Measurements from ENCODE around the gene TSPAN15. TPM values are rescaled to one million over a fixed set of nuclear protein-coding genes. Genes with fewer than 3 reads are reported as not detected.

The TSPAN15 gene
- total RNA-seq, 3 donors from 2014 or later (not counting 1 experiment from before 2014, with no cell fraction given) = 1.3 to 3.9 (median 2.1) TPM

DNA sequence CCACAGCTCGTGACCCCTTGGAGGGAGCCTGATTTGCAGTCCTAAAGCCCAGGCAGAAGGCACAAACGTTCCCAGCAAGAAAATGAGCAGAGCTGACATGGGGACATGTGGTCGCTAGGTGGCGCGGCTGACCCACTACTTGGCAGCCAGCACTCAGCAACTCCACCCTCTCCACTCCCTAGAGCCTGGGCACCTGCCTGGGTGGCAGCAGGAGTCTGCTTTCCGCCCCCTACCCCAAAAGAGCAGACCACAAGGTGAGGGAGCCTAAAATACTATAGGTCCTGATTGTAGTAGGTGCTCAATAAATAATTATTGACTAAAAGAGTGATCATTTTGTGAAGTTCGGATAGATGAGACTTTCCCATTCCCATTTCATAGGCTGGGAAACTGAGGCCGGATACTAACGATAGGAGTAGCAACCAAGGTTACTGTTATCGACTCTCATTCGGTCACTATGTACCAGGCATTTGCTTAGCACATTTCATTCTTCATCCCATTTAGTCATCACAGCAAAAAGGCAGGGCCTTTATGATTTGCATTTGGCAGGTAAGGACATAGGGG, 64.5 kb downstream of the TSPAN15 start:
- Histone ChIP-seq H3K4me1 (ENCODE audit: control insufficient read depth, insufficient read depth, low read length) (no peaks in the 10 kb centered on the region), H3K4me3 (ENCODE audit: low read length) (no peak overlapping the region), H3K27me3 (ENCODE audit: control insufficient read depth, insufficient read depth, low read length) (peaks cover 3% of the 10 kb centered on the region), H3K27ac (ENCODE audit: low read length) (no peak overlapping the region), H3K9me3 (ENCODE audit: control insufficient read depth, insufficient read depth, low read length) (no peaks in the 10 kb centered on the region), H3K36me3 (ENCODE audit: control insufficient read depth, insufficient read depth, low read length) (no peaks in the 10 kb centered on the region)
- H3K36me3 Mint-ChIP-seq = no peaks in the 10 kb centered on the region
- H3K4me3 Mint-ChIP-seq = no peak overlapping the region
- DNase-seq (peak; percentile 71 to 90), ATAC-seq (peak; percentile 79 to 98 (median 90))
- peaks cover 28 to 63% of the 10 kb centered on the region in 2 donors for H3K27me3 Mint-ChIP-seq (ENCODE audit: low read depth in 2 of 2)
- intact Hi-C loops (cut with micrococcal nuclease) = loop anchor here (1.0 to 2.0 kb wide), 2 partner anchors 124 to 199 kb away; no protein-coding TSS in a partner anchor
- TF ChIP-seq, protein P1, sequence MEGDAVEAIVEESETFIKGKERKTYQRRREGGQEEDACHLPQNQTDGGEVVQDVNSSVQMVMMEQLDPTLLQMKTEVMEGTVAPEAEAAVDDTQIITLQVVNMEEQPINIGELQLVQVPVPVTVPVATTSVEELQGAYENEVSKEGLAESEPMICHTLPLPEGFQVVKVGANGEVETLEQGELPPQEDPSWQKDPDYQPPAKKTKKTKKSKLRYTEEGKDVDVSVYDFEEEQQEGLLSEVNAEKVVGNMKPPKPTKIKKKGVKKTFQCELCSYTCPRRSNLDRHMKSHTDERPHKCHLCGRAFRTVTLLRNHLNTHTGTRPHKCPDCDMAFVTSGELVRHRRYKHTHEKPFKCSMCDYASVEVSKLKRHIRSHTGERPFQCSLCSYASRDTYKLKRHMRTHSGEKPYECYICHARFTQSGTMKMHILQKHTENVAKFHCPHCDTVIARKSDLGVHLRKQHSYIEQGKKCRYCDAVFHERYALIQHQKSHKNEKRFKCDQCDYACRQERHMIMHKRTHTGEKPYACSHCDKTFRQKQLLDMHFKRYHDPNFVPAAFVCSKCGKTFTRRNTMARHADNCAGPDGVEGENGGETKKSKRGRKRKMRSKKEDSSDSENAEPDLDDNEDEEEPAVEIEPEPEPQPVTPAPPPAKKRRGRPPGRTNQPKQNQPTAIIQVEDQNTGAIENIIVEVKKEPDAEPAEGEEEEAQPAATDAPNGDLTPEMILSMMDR (IDR thresholded peaks at IDR 0.05) = peak; percentile 90
- no peaks in the 10 kb centered on the region for H3K4me1 Mint-ChIP-seq
- no peaks in the 10 kb centered on the region for H3K9me3 Mint-ChIP-seq
- no peak overlapping the region for H3K27ac Mint-ChIP-seq
- WGBS (ENCODE audit: insufficient coverage) = 24% methylated on average over 11 of the region's 11 CpGs

DNA sequence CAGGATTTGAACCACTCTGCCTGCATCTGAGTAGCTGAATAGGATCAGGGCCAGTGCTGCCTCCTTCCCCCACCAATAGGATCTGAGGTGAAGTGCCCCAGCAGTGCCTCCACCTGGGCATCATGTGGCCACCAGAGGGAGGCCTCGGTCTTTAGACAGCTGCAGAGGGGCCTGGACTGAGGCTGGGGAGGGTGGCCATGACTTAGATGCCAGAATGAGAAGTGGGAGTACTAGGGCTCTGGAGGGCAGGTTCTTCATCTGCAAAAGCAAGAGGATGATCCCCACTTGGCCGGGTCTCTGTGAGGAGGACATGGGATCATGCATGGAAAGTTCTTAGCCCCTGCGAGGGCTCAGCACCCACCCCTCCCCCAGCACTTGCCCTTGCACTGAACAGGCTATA, 65.1 kb downstream of the TSPAN15 start:
- no peaks in the 10 kb centered on the region for H3K36me3 Mint-ChIP-seq
- H3K4me3 Mint-ChIP-seq = no peak overlapping the region
- Histone ChIP-seq H3K4me1 (ENCODE audit: control insufficient read depth, insufficient read depth, low read length) (no peaks in the 10 kb centered on the region), H3K9me3 (ENCODE audit: control insufficient read depth, insufficient read depth, low read length) (no peaks in the 10 kb centered on the region), H3K27me3 (ENCODE audit: control insufficient read depth, insufficient read depth, low read length) (peaks cover 3% of the 10 kb centered on the region), H3K36me3 (ENCODE audit: control insufficient read depth, insufficient read depth, low read length) (no peaks in the 10 kb centered on the region), H3K27ac (ENCODE audit: low read length) (no peak overlapping the region), H3K4me3 (ENCODE audit: low read length) (no peak overlapping the region)
- intact Hi-C loops (cut with micrococcal nuclease) = no loop called here
- H3K27me3 Mint-ChIP-seq (ENCODE audit: low read depth in 2 of 2) = peaks cover 23 to 58% of the 10 kb centered on the region in 2 donors
- H3K27ac Mint-ChIP-seq = no peak overlapping the region
- ATAC-seq (peak in 2 of 3 donors; percentile 29 to 33), DNase-seq (peak in 1 of 2 donors; percentile 50)
- no peaks in the 10 kb centered on the region for H3K4me1 Mint-ChIP-seq
- H3K9me3 Mint-ChIP-seq = no peaks in the 10 kb centered on the region
- TF ChIP-seq, protein P1 (IDR thresholded peaks at IDR 0.05) = no peak
- 52% methylated on average over 3 of the region's 3 CpGs for WGBS (ENCODE audit: insufficient coverage)

DNA sequence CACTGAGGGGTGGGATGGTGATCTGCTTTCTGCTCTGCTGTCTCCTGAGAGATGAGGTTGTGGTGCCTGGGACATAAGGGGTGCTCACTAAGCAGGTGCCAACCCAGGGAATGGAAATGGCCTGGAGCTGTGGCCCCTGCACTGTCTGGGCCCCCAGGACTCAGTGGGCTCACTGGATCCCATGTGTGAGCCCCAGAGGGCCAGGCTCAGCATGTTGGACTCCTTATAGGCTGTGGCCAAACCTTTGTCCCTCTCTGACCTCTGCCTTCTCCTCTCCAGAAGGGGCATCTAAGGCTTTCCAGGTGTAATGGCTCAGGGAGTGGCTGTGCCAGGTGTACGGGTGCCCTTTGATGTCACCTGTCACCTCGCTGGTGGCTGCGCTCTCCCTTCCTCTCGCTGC, 65.5 kb downstream of the TSPAN15 start:
- no peak overlapping the region for H3K27ac ChIP-seq (ENCODE audit: low read length)
- H3K4me1 ChIP-seq (ENCODE audit: control insufficient read depth, insufficient read depth, low read length) = no peaks in the 10 kb centered on the region
- no peaks in the 10 kb centered on the region for H3K36me3 Mint-ChIP-seq
- H3K4me3 ChIP-seq (ENCODE audit: low read length) = no peak overlapping the region
- no peak for DNase-seq
- H3K4me3 Mint-ChIP-seq = no peak overlapping the region
- H3K36me3 ChIP-seq (ENCODE audit: control insufficient read depth, insufficient read depth, low read length) = no peaks in the 10 kb centered on the region
- TF ChIP-seq, protein P1 (IDR thresholded peaks at IDR 0.05) = no peak
- no peak for ATAC-seq
- WGBS (ENCODE audit: insufficient coverage) = 87% methylated on average over 4 of the region's 4 CpGs
- peaks cover 18 to 53% of the 10 kb centered on the region in 2 donors for H3K27me3 Mint-ChIP-seq (ENCODE audit: low read depth in 2 of 2)
- H3K9me3 Mint-ChIP-seq = no peaks in the 10 kb centered on the region
- H3K4me1 Mint-ChIP-seq = no peaks in the 10 kb centered on the region
- H3K27me3 ChIP-seq (ENCODE audit: control insufficient read depth, insufficient read depth, low read length) = peaks cover 3% of the 10 kb centered on the region
- H3K27ac Mint-ChIP-seq = no peak overlapping the region
- H3K9me3 ChIP-seq (ENCODE audit: control insufficient read depth, insufficient read depth, low read length) = no peaks in the 10 kb centered on the region
- intact Hi-C loops (cut with micrococcal nuclease) = no loop called here

All from natural killer cell (primary cell).